H9 (cell line): ENCODE results near the gene NUMBL. TPM values are rescaled to one million over a fixed set of nuclear protein-coding genes. Genes with fewer than 3 reads are reported as not detected.

ENCODE experiments used
- DNase-seq: peaks from one replicate; pipeline ENCODE4 v3.0.0-alpha.2; 2017
- H2AFZ ChIP-seq: one replicate; pipeline ENCODE4 v1.6.1; 2013; ENCODE audit warnings: mild to moderate bottlenecking, low read length, control low read depth, moderate library complexity
- H2AK5ac ChIP-seq: 2 replicates; pipeline ENCODE4 v1.6.1; 2013; ENCODE audit warnings: low read length, control low read depth, mixed read lengths; ENCODE audit not compliant: insufficient read length
- H2BK120ac ChIP-seq: one replicate; pipeline ENCODE4 v1.6.1; 2013; ENCODE audit warnings: low read depth, mild to moderate bottlenecking, low read length, control low read depth, inconsistent platforms; ENCODE audit not compliant: poor library complexity, severe bottlenecking
- H2BK12ac ChIP-seq: 2 replicates; pipeline ENCODE4 v1.6.1; 2013; ENCODE audit warnings: low read length, control low read depth, mixed read lengths, low read depth; ENCODE audit not compliant: insufficient read length
- H2BK15ac ChIP-seq: 2 replicates; pipeline ENCODE4 v1.6.1; 2013; ENCODE audit warnings: low read depth, low read length, control low read depth
- H2BK20ac ChIP-seq: one replicate; pipeline ENCODE4 v1.6.1; 2013; ENCODE audit warnings: low read depth, mild to moderate bottlenecking, low read length, control low read depth, inconsistent platforms; ENCODE audit not compliant: poor library complexity, severe bottlenecking
- H2BK5ac ChIP-seq: 2 replicates; pipeline ENCODE4 v1.6.1; 2013; ENCODE audit warnings: low read length, control low read depth, mixed read lengths; ENCODE audit not compliant: insufficient read length
- H3K14ac ChIP-seq: 2 replicates; pipeline ENCODE4 v1.6.1; 2013; ENCODE audit warnings: low read length, control low read depth; ENCODE audit not compliant: insufficient read depth
- H3K18ac ChIP-seq: 2 replicates; pipeline ENCODE4 v1.6.1; 2013; ENCODE audit warnings: low read depth, mild to moderate bottlenecking, mixed read lengths, low read length, control low read depth; ENCODE audit not compliant: insufficient read length
- H3K23ac ChIP-seq: 2 replicates; pipeline ENCODE4 v1.6.1; 2013; ENCODE audit warnings: low read length, control low read depth, mixed read lengths, low read depth; ENCODE audit not compliant: insufficient read length
- H3K23me2 ChIP-seq: 2 replicates; pipeline ENCODE4 v1.6.1; 2013; ENCODE audit warnings: low read depth, mild to moderate bottlenecking, mixed read lengths, low read length, control low read depth; ENCODE audit not compliant: insufficient read length, poor library complexity, severe bottlenecking
- H3K27ac ChIP-seq: 2 replicates; pipeline ENCODE4 v1.5.1; 2013; ENCODE audit warnings: low read length, control low read depth, mixed read lengths, low read depth; ENCODE audit not compliant: insufficient read length
- H3K27me3 ChIP-seq: 2 replicates; pipeline ENCODE4 v1.6.1; 2013; ENCODE audit warnings: low read length, control low read depth, inconsistent platforms; ENCODE audit not compliant: insufficient read depth
- H3K4ac ChIP-seq: 2 replicates; pipeline ENCODE4 v1.6.1; 2013; ENCODE audit warnings: low read depth, mild to moderate bottlenecking, control low read depth, inconsistent platforms, low read length, moderate library complexity
- H3K4me1 ChIP-seq: 2 replicates; pipeline ENCODE4 v1.6.1; 2013; ENCODE audit warnings: low read length, control low read depth, inconsistent platforms; ENCODE audit not compliant: insufficient read depth
- H3K4me2 ChIP-seq: 2 replicates; pipeline ENCODE4 v1.6.1; 2013; ENCODE audit warnings: low read length, control low read depth, mixed read lengths; ENCODE audit not compliant: insufficient read length, insufficient read depth
- H3K56ac ChIP-seq: 2 replicates; pipeline ENCODE4 v1.6.1; 2013; ENCODE audit warnings: low read depth, mild to moderate bottlenecking, mixed read lengths, low read length, control low read depth; ENCODE audit not compliant: insufficient read length
- H3K79me1 ChIP-seq: 2 replicates; pipeline ENCODE4 v1.6.1; 2013; ENCODE audit warnings: low read depth, mild to moderate bottlenecking, moderate library complexity, low read length, control low read depth, inconsistent platforms; ENCODE audit not compliant: insufficient read depth, poor library complexity, severe bottlenecking
- H3K79me2 ChIP-seq: 2 replicates; pipeline ENCODE4 v1.6.1; 2013; ENCODE audit warnings: low read length, control low read depth, inconsistent platforms; ENCODE audit not compliant: insufficient read depth
- H3K9ac ChIP-seq: 2 replicates; pipeline ENCODE4 v1.6.1; 2013; ENCODE audit warnings: low read length, control low read depth, mixed read lengths; ENCODE audit not compliant: insufficient read length; ENCODE audit errors: extremely low read depth
- H3K9me3 ChIP-seq: one replicate; pipeline ENCODE4 v1.6.1; 2013; ENCODE audit warnings: low read depth, low read length, inconsistent platforms; ENCODE audit not compliant: control insufficient read depth
- H3T11ph ChIP-seq: one replicate; pipeline ENCODE4 v1.6.1; 2013; ENCODE audit warnings: mild to moderate bottlenecking, low read length, control low read depth, inconsistent platforms
- H4K20me1 ChIP-seq: one replicate; pipeline ENCODE4 v1.6.1; 2013; ENCODE audit not compliant: control insufficient read depth, insufficient read length, insufficient read depth
- H4K5ac ChIP-seq: 2 replicates; pipeline ENCODE4 v1.6.1; 2013; ENCODE audit warnings: low read depth, mild to moderate bottlenecking, mixed read lengths, low read length, control low read depth; ENCODE audit not compliant: insufficient read length
- H4K8ac ChIP-seq: replicated peaks from 2 replicates; pipeline ENCODE4 v1.6.1; 2013; ENCODE audit warnings: low read length, control low read depth, mixed read lengths, low read depth; ENCODE audit not compliant: insufficient read length
- H4K91ac ChIP-seq: 2 replicates; pipeline ENCODE4 v1.6.1; 2013; ENCODE audit warnings: low read depth, mild to moderate bottlenecking, moderate library complexity, mixed read lengths, low read length, control low read depth; ENCODE audit not compliant: insufficient read length
- H3K27ac Mint-ChIP-seq, 3 experiments: 2 replicates in 2 of 3; 3 replicates in 1 of 3; pipeline ENCODE4 v1.8.0; 2020 to 2021; ENCODE audit warnings: mixed read lengths in 3 of 3, mild to moderate bottlenecking in 1 of 3, moderate library complexity in 1 of 3
- H3K27me3 Mint-ChIP-seq: 2 replicates; pipeline ENCODE4 v1.8.0; 2021; ENCODE audit warnings: low read depth, mild to moderate bottlenecking, moderate library complexity, mixed read lengths
- H3K36me3 Mint-ChIP-seq, 3 experiments: 2 replicates in 2 of 3; 3 replicates in 1 of 3; pipeline ENCODE4 v1.8.0; 2020 to 2021; ENCODE audit warnings: low read depth in 3 of 3, mixed read lengths in 3 of 3; ENCODE audit not compliant: insufficient read depth in 1 of 3
- H3K4me1 Mint-ChIP-seq, 2 experiments: 2 replicates each; pipeline ENCODE4 v1.8.0; 2020; ENCODE audit warnings: mixed read lengths in 2 of 2
- H3K4me3 Mint-ChIP-seq, 2 experiments: 2 replicates in 1 of 2; 3 replicates in 1 of 2; pipeline ENCODE4 v1.8.0; 2020 to 2021; ENCODE audit warnings: mild to moderate bottlenecking in 2 of 2, mixed read lengths in 2 of 2, moderate library complexity in 1 of 2
- H3K9me3 Mint-ChIP-seq, 2 experiments: 2 replicates in 1 of 2; 3 replicates in 1 of 2; pipeline ENCODE4 v1.8.0; 2020; ENCODE audit warnings: mild to moderate bottlenecking in 2 of 2, mixed read lengths in 2 of 2, moderate library complexity in 1 of 2
- CTCF ChIP-seq: fragments of 200-600 bp; sonication (generic); conservative IDR thresholded peaks from 3 replicates; pipeline ENCODE4 v1.8.0; 2021; ENCODE audit warnings: antibody characterized with exemption, mild to moderate bottlenecking
- WGBS: extraction: QIAGEN DNeasy Blood & Tissue Kit; methylation state at CpG from one replicate; pipeline ENCODE4 v1.1.7; 2013; ENCODE audit warnings: missing lambda C conversion rate, low lambda C conversion rate, mixed read lengths; ENCODE audit not compliant: insufficient read length; ENCODE audit errors: extremely low coverage; 5-methylcytosine and 5-hydroxymethylcytosine counted together
- total RNA-seq: library from RNA; stranded (reverse); gene quantifications from 2 replicates; pipeline ENCODE4 v1.2.1, GENCODE V29; 2021

The NUMBL gene
- total RNA-seq, 1 experiment from 2014 or later: 34.5 TPM

DNA sequence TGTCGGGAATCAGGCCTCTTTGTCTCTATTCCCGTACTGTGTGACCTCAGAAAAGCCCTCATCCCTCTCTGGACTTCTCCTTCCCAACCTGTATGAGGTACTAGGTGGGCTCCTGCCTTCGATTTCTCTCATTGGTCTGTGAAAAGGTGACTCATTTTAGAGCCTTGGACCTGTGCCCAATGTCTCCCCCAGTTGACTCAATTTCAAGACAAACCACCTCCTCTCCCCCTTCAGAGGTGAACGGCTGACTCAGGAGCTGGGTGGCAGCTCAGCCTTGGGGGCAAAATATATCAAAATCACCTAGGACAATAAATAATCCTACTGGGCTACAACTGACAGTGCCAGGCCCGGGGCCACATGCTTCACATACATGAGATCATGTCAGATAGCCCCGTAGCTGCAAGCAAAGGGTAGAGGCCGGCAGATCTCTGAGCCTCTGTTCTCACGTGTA lies 25.6 kb upstream of the NUMBL start:
- Histone ChIP-seq H3K9ac (peak overlapping the region; percentile 53), H3K27me3 (no peaks in the 10 kb centered on the region), H3K4ac (peak overlapping the region; percentile 9; the same call in 1 of the 2 replicates), H4K20me1 (no peaks in the 10 kb centered on the region), H2BK12ac (peak overlapping the region; percentile 31), H2BK15ac (no peak overlapping the region), H3K79me1 (no peaks in the 10 kb centered on the region), H3K9me3 (no peaks in the 10 kb centered on the region), H2BK20ac (no peak overlapping the region), H2BK120ac (no peak overlapping the region), H3T11ph (no peak overlapping the region), H3K23me2 (peaks cover 32% of the 10 kb centered on the region), H3K79me2 (no peaks in the 10 kb centered on the region; the same call in 1 of the 2 replicates), H3K56ac (no peak overlapping the region), H2BK5ac (no peak overlapping the region), H3K23ac (no peak overlapping the region), H3K14ac (peak overlapping the region; percentile 62; the same call in 1 of the 2 replicates), H3K4me2 (peak overlapping the region; percentile 84), H4K8ac (no peak overlapping the region), H3K27ac (peak overlapping the region; percentile 53), H4K5ac (peak overlapping the region; percentile 27), H3K4me1 (no peaks in the 10 kb centered on the region; the same call in 1 of the 2 replicates), H4K91ac (peak overlapping the region; percentile 15), H2AK5ac (no peak overlapping the region), H2AFZ (no peak overlapping the region), H3K18ac (peak overlapping the region; percentile 77)
- H3K36me3 Mint-ChIP-seq: peaks cover 14 to 31% (median 24%) of the 10 kb centered on the region in 3 experiments
- peak overlapping the region; percentile 91 to 99 (median 96) for H3K27ac Mint-ChIP-seq
- no peak for TF ChIP-seq CTCF
- peaks cover 27 to 44% of the 10 kb centered on the region in 2 experiments for H3K4me1 Mint-ChIP-seq
- no peaks in the 10 kb centered on the region; a peak in 1 of 5 replicates for H3K9me3 Mint-ChIP-seq
- no CpG with 5 or more reads among the region's 8 CpGs for WGBS
- peak; percentile 35 for DNase-seq
- no peaks in the 10 kb centered on the region; the same call in 1 of the 2 replicates for H3K27me3 Mint-ChIP-seq
- peak overlapping the region; percentile 93 to 97 for H3K4me3 Mint-ChIP-seq
